Lower leg skin (tissue), 3 donors: ENCODE measurements around the gene PLEKHA8.

Experiments used
- POLR2A ChIP-seq, 2 donors: fragments of 450-650 bp; IDR thresholded peaks; one replicate each; pipeline ENCODE4 v1.6.1; 2016 to 2017; ENCODE audit warnings: antibody characterized with exemption in 2 of 2, mild to moderate bottlenecking in 1 of 2, moderate library complexity in 1 of 2
- TF ChIP-seq, protein P1 (sequence below), 3 donors: fragments of 450-650 bp; IDR thresholded peaks; one replicate each; pipeline ENCODE4 v1.5.1; 2016; ENCODE audit warnings: antibody characterized with exemption in 3 of 3, mild to moderate bottlenecking in 3 of 3, moderate library complexity in 2 of 3

DNA sequence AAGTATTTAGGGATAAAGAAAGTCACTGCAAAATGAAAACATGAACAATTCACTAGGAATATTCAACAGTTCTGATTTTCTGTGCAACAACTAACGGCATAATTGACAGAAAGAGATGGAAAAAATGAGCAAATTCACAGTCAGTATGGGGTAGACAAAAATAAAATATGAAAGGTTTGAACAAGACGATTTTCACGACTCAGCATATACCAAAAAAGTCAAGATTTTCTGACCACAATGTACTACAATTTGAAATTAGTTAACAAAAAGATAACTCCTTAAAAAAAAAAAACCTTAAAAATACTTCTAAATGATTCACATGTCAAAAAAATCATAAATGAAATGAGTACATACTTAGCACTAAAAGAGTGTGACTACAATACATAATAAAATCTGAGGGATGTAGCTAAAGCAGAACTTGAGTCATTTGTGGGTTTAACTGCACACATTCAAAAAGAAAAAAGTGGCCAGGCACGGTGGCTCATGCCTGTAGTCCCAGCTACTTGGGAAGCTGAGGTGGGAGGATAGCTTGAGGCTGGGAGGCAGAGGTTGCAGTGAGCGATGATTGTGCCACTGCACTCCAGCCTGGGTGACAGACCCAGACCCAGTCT, 84.0 kb downstream of the PLEKHA8 start:
- TF ChIP-seq, protein P1, sequence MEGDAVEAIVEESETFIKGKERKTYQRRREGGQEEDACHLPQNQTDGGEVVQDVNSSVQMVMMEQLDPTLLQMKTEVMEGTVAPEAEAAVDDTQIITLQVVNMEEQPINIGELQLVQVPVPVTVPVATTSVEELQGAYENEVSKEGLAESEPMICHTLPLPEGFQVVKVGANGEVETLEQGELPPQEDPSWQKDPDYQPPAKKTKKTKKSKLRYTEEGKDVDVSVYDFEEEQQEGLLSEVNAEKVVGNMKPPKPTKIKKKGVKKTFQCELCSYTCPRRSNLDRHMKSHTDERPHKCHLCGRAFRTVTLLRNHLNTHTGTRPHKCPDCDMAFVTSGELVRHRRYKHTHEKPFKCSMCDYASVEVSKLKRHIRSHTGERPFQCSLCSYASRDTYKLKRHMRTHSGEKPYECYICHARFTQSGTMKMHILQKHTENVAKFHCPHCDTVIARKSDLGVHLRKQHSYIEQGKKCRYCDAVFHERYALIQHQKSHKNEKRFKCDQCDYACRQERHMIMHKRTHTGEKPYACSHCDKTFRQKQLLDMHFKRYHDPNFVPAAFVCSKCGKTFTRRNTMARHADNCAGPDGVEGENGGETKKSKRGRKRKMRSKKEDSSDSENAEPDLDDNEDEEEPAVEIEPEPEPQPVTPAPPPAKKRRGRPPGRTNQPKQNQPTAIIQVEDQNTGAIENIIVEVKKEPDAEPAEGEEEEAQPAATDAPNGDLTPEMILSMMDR (IDR thresholded peaks at IDR 0.05): no peak
- TF ChIP-seq POLR2A (IDR thresholded peaks at IDR 0.05): no peak
